ENCODE measurements around the gene CMTM4.
"Not testable (repeated sequence)": the region's sequence is repeated elsewhere in the genome, so short reads cannot be mapped to it uniquely, and the experiment has no call there.

CMTM4 gene

DNA sequence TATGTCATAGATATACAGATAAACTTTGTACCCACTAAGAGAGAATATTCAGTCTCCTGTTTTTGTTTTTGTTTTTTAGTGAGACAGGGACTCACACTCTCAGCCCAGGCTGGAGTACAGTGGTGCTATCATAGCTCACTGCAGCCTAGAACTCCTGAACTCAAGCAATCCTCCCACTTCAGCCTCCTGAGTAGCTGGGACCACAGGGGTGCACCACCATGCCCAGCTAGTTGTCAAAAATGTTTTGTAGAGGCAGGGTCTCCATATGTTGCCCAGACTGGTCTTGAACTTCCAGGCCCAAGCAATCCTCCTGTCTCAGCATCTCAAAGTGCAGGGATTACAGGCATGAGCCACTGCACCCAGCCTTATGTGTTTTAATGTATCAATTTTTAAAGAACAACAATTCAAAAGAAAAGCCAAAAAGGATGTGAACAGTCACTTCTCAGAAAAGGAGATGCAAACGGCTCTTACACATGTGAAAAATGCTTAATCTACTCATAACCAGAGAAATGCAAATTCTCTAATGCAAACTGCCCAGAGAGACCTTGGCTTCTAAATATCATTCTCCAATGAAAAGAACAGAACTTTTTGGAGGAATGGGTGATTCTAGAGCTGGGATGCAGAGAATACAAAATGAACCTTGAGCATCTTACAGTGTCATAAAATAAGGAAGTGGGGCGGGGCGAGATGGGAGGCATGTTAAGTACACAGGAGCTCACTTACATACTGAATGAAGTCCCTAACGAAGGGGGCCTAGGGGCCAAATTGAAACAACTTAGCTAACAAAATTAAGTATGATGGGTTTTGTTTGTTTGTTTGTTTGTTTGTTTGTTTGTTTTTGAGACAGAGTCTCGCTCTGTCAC is 99.3 kb downstream of the CMTM4 start:
- no peak for DNase-seq (ENCODE audit: low read depth in 1 of 2, low spot score in 1 of 2)

DNA sequence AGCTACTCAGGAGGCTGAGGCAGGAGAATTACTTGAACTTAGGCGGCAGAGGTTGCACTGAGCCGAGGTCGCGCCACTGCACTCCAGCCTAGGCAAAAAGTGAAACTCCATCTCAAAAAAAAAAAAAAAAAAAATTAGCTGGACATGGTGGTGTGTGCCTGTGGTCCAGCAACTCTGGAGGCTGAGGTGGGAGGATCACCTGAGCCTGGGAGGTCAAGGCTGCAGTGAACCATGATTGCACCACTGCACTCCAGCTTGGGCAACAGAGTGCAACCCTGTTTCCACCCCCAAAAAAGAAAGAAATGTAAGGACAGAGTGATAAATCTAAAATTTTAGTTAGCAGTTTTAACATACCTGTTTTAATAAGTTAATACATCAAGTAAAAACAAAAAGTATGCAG is 100.0 kb downstream of the CMTM4 start:
- DNase-seq (ENCODE audit: low read depth in 1 of 2, low spot score in 1 of 2): not testable (repeated sequence)

GRCh38 chr16:66594739-66595138 is 101.8 kb downstream of the CMTM4 start:
- no peak for DNase-seq (ENCODE audit: low read depth in 1 of 2, low spot score in 1 of 2)

GRCh38 chr16:66592814-66593213 is 103.7 kb downstream of the CMTM4 start:
- no peak for DNase-seq (ENCODE audit: low read depth in 1 of 2, low spot score in 1 of 2)

- DNase-seq (ENCODE audit: low read depth in 1 of 2, low spot score in 1 of 2): no peak
Observed at GRCh38 chr16:66592241-66592640, 104.3 kb downstream of the CMTM4 start.

- no peak for DNase-seq (ENCODE audit: low read depth in 1 of 2, low spot score in 1 of 2)
Observed at GRCh38 chr16:66591018-66591417, 105.5 kb downstream of the CMTM4 start.

- no peak for DNase-seq (ENCODE audit: low read depth in 1 of 2, low spot score in 1 of 2)
Observed at GRCh38 chr16:66590322-66590721, 106.2 kb downstream of the CMTM4 start.

DNA sequence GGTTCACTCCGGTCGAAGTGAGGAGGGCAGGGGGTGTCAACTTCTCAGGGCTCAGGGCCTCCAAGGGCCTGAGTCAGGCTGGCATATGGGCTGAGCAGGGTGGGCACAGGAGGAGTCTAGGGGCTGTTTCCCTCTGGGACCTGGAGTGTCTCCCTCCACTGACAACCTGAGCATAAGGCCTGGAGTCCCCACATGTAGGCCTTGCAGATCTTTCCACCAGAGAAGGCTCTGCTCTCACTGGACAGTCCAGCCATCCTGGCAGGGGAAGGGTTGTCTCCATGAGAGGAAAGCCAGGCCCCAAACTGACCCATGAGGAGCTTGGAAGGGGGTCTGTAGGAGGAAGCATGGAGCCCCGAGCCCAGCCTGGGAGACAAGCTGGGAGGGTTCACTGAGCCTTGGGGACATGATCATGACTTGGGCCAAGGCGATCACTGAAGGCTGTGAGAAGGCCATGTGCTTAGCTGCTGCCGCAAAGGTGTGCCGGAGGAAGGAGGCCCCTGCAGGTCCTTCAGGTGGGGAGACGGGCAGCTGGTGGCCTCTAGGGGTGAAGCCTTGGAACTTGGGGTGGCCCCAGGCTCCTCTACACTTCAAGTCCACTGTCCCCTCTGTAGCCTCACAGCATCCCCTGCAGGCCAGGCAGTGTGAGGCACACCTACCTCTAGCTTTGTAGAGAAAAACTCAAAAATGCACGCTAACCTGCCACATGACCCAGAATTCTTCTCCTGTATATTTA is 107.4 kb downstream of the CMTM4 start:
- DNase-seq (ENCODE audit: low read depth in 1 of 2, low spot score in 1 of 2): peak; percentile 38 to 41

DNA sequence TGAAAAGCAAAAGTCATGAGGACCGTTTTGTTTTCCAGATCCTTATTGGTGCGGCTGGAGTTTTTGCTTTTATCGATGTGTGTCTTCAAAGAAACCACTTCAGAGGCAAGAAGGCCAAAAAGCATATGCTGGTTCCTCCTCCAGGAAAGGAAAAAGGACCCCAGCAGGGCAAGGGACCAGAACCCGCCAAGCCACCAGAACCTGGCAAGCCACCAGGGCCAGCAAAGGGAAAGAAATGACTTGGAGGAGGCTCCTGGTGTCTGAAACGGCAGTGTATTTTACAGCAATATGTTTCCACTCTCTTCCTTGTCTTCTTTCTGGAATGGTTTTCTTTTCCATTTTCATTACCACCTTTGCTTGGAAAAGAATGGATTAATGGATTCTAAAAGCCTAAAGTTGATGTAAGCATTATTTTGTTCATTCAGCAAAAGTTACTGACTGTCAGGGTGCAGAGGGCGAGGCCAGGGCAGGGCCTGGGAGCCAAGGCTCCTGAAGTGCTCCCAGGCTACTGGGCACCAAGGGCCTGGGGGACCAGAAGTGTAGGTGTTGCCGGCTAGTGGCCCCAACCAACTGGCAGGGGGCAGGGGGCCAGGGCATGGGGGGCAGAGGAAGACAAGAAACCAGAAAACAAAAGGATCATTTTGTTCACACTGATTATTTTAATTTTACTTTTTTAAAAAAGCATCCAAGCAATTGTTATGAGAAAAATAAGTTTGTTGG is 108.5 kb downstream of the CMTM4 start:
- DNase-seq (ENCODE audit: low read depth in 1 of 2, low spot score in 1 of 2): no peak

DNA sequence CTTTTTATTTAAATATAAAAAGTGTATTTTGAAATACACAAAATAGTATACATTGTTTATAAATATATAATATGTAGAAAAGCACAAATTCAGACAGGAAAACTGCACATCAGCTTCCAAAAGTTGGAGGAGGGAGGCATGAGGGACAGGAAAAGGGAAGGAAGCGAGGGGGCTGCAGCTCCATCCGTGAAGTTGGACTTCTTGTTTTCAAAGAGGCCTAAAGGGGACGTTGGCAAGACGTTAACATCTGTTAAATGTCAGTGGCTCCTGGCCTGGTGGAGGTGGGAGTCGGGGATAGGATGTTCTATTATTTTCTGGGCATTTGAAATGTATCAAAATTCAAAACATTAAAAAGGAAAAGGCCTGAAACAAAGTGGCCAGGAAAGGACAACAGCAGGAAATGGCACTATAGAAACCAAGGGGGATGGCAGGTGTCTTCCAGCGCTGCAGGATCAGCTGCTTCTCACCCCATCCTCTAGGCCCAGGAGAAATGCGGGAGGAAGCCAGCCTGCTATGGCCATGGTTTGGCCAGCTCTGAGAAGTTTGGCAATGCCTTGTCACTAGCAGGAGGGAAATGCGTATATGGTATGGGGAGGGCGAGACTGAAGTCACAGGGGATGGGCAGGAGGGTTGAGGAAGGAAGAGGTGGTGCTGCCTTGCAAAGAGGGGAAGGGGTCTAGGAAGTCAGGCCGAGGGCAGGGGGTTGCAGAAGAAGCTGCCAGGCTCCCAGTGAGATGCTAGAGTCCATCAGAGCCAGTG is 110.9 kb downstream of the CMTM4 start:
- no peak for DNase-seq (ENCODE audit: low read depth in 1 of 2, low spot score in 1 of 2)

GRCh38 chr16:66581246-66581952 is 115.1 kb downstream of the CMTM4 start:
- DNase-seq (ENCODE audit: low read depth in 1 of 2, low spot score in 1 of 2): no peak

GRCh38 chr16:66580605-66581209 is 115.8 kb downstream of the CMTM4 start:
- no peak for DNase-seq (ENCODE audit: low read depth in 1 of 2, low spot score in 1 of 2)

DNA sequence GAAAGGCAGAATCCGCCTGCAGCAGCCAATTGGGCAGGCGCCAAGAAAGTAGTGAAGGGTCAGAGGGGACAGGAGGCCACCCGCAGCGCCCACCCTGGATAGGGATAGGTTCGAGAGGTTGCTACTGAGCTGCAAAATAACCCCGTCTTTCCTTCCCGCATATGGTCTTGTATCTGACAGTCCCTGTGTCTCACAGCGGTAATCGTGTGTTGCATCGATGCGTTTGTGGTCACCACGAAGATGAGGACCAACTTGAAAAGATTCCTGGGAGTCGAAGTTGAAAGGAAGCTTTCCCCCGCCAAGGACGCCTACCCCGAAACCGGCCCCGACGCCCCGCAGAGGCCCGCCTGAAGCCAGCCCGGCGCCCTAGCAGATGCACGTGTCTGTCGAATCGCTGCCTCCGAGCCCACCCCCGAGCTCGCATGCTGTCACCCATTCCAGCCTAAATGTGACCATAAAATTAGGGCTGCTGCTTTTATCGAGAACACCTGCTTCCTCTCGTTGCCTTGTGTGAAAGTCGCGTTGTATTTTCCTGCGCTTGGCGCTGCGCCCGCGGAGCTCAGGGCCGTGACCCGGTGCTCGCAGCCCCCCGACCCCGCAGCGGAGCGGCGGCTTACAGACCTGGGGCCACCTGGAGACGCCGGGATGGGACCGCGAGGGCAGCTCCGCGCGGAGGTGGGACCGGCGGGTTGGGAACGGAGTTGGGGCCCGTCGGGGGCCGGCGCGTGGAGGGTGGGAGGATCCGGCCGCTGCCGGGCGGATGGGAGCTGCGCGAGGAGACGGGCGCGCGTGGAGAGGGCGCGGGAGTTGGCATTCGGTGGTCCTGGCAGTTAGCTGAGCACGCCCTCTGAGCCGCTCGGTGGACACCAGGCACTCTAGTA is 117.7 kb downstream of the CMTM4 start, which contains the start of gene CMTM2:
Gene CMTM2 (plus strand): TSS at position 813 of the 881 bp plus-strand sequence. CDS start 145 bp downstream, outside the sequence.
- no peak for DNase-seq (ENCODE audit: low read depth in 1 of 2, low spot score in 1 of 2)

GRCh38 chr16:66576296-66576695 is 120.2 kb downstream of the CMTM4 start:
- DNase-seq (ENCODE audit: low read depth in 1 of 2, low spot score in 1 of 2): no peak

- DNase-seq (ENCODE audit: low read depth in 1 of 2, low spot score in 1 of 2): no peak
Observed at GRCh38 chr16:66575060-66575459, 121.5 kb downstream of the CMTM4 start.

DNA sequence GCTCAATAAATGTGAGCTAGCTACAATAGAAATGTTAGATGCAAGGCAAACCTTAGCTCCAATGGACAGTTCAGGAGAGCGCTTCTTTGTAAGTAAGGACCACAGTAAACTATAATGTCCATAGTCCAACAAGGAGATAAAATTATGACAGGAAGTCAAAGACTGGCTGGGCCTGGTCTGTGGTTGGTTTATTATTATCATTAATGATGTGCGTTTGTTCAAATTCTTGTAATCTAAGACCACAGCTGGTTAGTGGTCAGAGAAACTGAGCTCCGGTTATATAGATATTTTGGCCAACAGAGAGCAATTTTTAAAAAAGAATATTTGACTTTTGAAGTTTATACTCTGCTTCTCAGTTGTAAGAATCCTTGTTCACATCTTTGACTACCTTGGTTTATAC is 122.0 kb downstream of the CMTM4 start:
- no peak for DNase-seq (ENCODE audit: low read depth in 1 of 2, low spot score in 1 of 2)

DNA sequence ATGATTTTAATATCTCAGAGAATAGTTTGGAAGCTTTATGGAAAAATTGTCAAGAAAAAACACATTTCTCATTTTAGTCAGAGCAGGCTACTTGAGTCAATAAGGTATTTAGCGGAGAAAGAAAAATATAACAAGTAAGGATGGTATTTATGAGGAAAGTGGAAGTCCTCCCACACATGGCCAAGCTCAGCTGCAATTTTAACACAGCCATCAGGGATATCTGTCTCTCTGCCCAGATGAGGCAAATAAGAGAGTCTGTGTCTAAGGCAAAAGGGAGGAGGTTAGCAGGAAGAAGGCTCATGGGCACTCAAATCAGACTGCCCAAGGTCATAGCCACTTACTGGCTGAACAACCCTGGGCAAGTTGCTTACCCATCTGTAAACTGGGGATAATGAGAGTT is 122.5 kb downstream of the CMTM4 start:
- DNase-seq (ENCODE audit: low read depth in 1 of 2, low spot score in 1 of 2): no peak

GRCh38 chr16:66572356-66572755 is 124.2 kb downstream of the CMTM4 start:
- DNase-seq (ENCODE audit: low read depth in 1 of 2, low spot score in 1 of 2): no peak

Data from activated T-helper 1 cell treated with anti-CD3 and anti-CD28 coated beads, Interleukin-2, amount 50 U/mL, for 16 hours (primary cell).